ENCODE data around the gene FAM3C.
"Not testable (repeated sequence)": the region's sequence is repeated elsewhere in the genome, so short reads cannot be mapped to it uniquely, and the experiment has no call there.

Gene FAM3C

GRCh38 chr7:121395961-121396757 lies at the start of gene FAM3C:
Gene FAM3C, minus strand, starts transcription at chr7:121396308. Its CDS starts 13,339 bp downstream, at chr7:121382969.
- peak; percentile 95 for DNase-seq (ENCODE audit: low spot score)

GRCh38 chr7:121442845-121443244 lies 46.7 kb upstream of the FAM3C start:
- DNase-seq (ENCODE audit: low spot score) = peak; percentile 42

- DNase-seq (ENCODE audit: low spot score) = no peak
These were observed 44.9 kb upstream of the FAM3C start for GRCh38 chr7:121440857-121441503.

- peak; percentile 79 for DNase-seq (ENCODE audit: low spot score)
These were observed 42.2 kb upstream of the FAM3C start for GRCh38 chr7:121438043-121438955.

GRCh38 chr7:121437470-121437869 lies 41.4 kb upstream of the FAM3C start:
- DNase-seq (ENCODE audit: low spot score) = no peak

GRCh38 chr7:121436688-121437087 lies 40.6 kb upstream of the FAM3C start:
- DNase-seq (ENCODE audit: low spot score) = no peak

GRCh38 chr7:121436136-121436535 lies 40.0 kb upstream of the FAM3C start:
- peak; percentile 51 for DNase-seq (ENCODE audit: low spot score)

GRCh38 chr7:121433775-121434174 lies 37.7 kb upstream of the FAM3C start:
- peak; percentile 23 for DNase-seq (ENCODE audit: low spot score)

GRCh38 chr7:121432486-121432885 lies 36.4 kb upstream of the FAM3C start:
- DNase-seq (ENCODE audit: low spot score) = not testable (repeated sequence)

- no peak for DNase-seq (ENCODE audit: low spot score)
These were observed 35.9 kb upstream of the FAM3C start for GRCh38 chr7:121431996-121432395.

- DNase-seq (ENCODE audit: low spot score) = no peak
These were observed 35.4 kb upstream of the FAM3C start for GRCh38 chr7:121431389-121431995.

- no peak for DNase-seq (ENCODE audit: low spot score)
These were observed 34.5 kb upstream of the FAM3C start for GRCh38 chr7:121430558-121430957.

GRCh38 chr7:121429798-121430197 lies 33.7 kb upstream of the FAM3C start:
- peak; percentile 36 for DNase-seq (ENCODE audit: low spot score)

GRCh38 chr7:121428855-121429489 lies 32.9 kb upstream of the FAM3C start:
- DNase-seq (ENCODE audit: low spot score) = peak; percentile 90

GRCh38 chr7:121421743-121422142 lies 25.6 kb upstream of the FAM3C start:
- DNase-seq (ENCODE audit: low spot score) = not testable (repeated sequence)

GRCh38 chr7:121420976-121421375 lies 24.9 kb upstream of the FAM3C start:
- peak; percentile 44 for DNase-seq (ENCODE audit: low spot score)

- no peak for DNase-seq (ENCODE audit: low spot score)
These were observed 23.4 kb upstream of the FAM3C start for GRCh38 chr7:121419201-121420148.

- no peak for DNase-seq (ENCODE audit: low spot score)
These were observed 20.4 kb upstream of the FAM3C start for GRCh38 chr7:121416533-121416932.

- no peak for DNase-seq (ENCODE audit: low spot score)
These were observed 18.3 kb upstream of the FAM3C start for GRCh38 chr7:121414436-121414835.

- DNase-seq (ENCODE audit: low spot score) = no peak
These were observed 15.5 kb upstream of the FAM3C start for GRCh38 chr7:121411597-121411979.
